ENCODE data around the gene ATP11A. TPM values are rescaled to one million over a fixed set of nuclear protein-coding genes. Genes with fewer than 3 reads are reported as not detected.

ATP11A gene
- total RNA-seq, 1 donor from 2014 or later: 377 TPM

DNA sequence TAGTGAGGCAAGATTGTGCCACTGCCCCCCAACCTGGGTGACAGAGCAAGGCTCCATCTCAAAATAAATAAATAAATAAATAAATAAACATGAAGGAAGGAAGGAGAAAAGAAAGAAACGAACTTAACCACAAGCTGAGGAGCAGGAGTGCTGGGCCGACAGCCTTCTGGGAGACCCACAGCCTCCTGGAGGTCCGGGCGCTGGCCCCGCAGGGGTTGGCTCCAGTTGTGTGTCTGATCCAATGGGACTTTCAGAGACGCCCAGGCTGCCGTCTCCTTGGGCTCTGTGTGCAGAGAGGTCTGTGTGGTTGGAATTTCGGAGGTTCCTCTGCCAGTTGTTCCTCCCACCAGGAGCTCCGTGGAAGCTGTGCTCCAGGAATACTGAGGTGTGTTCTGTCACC is 243.1 kb downstream of the ATP11A start:
- Histone ChIP-seq H3K4me3 (no peak overlapping the region), H3K27me3 (peaks cover 9% of the 10 kb centered on the region), H3K36me3 (no peaks in the 10 kb centered on the region), H3K27ac (no peak overlapping the region), H3K9me3 (no peaks in the 10 kb centered on the region), H3K4me1 (peaks cover 10% of the 10 kb centered on the region)
- ATAC-seq (no peak), DNase-seq (no peak)
- intact Hi-C loops (cut with DNase I): no loop called here
- TF ChIP-seq CTCF (IDR thresholded peaks at IDR 0.05): no peak

DNA sequence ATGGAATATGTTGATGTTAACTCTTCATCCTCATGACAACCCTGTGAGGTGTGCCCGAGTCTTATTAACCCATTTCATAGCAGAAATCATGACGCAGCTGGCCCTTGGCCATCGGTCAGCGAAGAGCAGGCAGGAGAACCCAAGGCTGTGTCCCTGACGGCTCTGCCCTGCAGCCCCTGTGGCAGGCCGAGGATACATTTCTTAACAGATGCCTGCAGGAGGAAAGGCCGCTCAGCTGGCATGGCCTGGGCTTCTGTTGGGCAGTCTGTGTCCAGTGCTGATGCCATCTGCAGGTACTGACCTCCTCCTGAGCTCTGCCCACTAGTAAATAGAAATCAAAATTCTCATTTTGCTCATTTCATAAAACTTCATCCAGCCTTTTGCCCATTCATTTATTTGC is 243.8 kb downstream of the ATP11A start:
- no peak for TF ChIP-seq CTCF (IDR thresholded peaks at IDR 0.05)
- intact Hi-C loops (cut with DNase I): no loop called here
- Histone ChIP-seq H3K9me3 (no peaks in the 10 kb centered on the region), H3K36me3 (no peaks in the 10 kb centered on the region), H3K27me3 (peaks cover 9% of the 10 kb centered on the region), H3K4me1 (peaks cover 10% of the 10 kb centered on the region), H3K27ac (no peak overlapping the region), H3K4me3 (no peak overlapping the region)
- DNase-seq (no peak), ATAC-seq (no peak)

GRCh38 chr13:112934078-112934477 is 244.2 kb downstream of the ATP11A start:
- Histone ChIP-seq H3K4me1 (peaks cover 7% of the 10 kb centered on the region), H3K4me3 (no peak overlapping the region), H3K9me3 (no peaks in the 10 kb centered on the region), H3K27me3 (peaks cover 9% of the 10 kb centered on the region), H3K27ac (no peak overlapping the region), H3K36me3 (no peaks in the 10 kb centered on the region)
- no peak for DNase-seq
- ATAC-seq: no peak
- no peak for TF ChIP-seq CTCF (IDR thresholded peaks at IDR 0.05)
- intact Hi-C loops (cut with DNase I): no loop called here

Other genes starting within 250 kb of the ATP11A start
- gene TUBGCP3, start 101.9 kb upstream of the ATP11A start, total RNA-seq: 33.9 TPM

Measured in upper lobe of right lung (tissue), 1 donor.